Activated CD4-positive, alpha-beta T cell treated with anti-CD3 and anti-CD28 coated beads for 4 hours (primary cell): ENCODE measurements around the gene CELSR2.

Source experiments
- DNase-seq, 2 donors: peaks; one replicate each; pipeline ENCODE4 v3.0.0-alpha.2; 2020

CELSR2 gene

DNA sequence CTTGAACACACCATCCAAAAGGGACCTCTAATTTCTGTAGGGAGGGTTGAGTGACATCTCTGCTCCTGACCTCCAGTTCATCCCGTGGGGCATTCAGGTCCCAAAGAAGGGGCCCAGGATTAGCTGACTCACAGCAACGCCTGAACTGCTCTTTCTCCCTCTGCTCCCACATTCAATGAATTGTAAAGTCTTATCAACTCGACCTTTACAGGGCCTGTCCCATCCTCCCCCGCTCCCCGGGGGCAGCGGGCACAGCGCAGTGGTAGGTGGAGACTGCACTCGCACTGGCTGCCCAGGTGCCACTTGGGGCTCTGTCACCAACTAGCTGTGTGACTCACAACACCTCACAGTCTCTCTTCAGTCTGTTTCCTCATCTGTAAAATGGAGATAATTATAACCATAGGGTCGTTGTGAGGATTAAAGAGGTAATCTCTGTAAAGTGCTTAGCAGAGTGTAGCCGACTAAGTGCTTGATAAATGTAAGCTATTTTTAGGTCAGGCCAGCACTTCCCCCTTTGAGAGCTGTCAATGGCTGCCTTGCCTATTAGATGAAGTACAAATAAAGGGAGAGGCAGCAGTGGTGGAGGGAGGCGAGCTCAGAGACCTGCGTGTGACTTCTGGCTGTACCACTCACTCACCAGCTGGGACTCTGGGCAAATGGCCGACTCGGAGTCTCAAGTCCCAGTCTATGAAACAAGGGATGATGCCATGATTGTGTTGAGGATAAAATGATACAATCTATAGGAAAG lies 58.1 kb downstream of the CELSR2 start:
- DNase-seq, result no peak

DNA sequence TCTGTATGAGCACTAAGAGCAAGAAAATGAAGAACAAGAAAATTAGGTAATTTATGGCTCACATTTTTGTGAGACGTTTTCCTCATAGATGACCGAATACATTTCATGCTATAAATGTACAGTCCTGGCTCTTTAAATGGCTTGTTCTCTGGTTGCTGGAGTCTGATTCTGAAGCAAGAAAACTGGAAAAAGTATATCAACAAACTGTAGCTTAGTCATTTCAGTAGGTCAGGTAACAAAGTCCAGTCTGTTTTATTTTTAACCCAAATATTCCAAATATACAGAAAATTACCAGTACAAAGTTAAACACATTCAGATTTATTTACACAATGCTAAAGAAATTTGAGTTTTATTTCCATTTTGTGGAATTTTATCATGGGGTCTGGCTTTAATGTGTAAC lies 60.0 kb downstream of the CELSR2 start:
- no peak for DNase-seq

DNA sequence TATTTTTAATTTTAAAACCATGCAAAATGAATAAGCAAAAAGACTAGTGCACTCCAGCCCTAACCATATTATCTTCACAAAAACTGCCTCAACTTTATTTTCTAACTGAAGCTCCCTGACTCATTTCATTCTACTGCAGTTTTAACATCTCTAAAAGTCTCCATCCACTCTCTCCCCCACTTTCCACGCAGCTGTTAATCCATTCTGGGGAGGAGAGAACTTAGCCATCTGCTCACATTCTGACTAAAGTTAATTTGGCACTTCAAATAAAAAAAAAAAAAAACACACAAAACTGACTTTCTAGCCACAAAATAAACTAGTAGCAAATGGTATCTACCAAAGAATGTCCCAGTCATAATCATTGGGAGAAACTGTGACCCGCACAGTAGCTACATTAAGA lies 62.9 kb downstream of the CELSR2 start:
- DNase-seq, result no peak

DNA sequence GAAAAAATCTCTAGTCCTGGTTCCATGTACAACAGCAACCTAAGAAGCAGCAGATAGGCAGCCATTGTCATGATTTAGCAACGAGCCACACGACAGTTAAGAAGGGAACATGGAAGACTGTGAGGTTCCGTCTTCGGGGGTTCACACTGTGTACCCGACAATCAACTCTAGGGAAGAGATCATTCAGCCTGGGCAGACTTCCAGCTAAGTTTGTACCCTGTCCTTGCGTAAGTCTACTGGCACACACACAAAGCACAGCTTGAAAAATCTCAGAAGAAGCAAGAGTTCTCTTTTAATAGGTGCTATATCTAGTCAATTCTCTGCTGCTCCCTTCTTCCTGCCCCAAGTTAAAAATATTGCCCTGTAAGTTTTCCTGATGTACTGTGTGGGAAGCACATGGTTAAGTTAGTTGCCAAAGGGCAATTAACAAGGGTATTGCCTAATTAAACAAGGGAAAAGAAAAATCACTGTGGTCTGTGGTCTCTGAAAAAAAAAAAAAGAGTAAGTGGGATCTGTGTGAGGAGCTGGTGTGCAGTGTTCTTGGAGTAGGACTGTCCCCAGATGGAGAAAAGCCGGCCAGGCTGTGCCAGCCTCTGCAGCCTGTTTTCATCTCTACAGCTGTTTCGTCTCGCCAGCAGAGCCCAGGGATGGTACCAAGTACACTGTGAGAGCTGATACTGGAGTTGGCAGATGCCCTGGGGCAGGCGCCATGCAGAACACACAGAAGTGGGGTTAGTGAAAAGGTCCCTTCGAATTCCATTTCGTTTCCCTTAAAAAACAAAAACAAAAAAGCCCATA lies 63.8 kb downstream of the CELSR2 start:
- DNase-seq, result no peak

DNA sequence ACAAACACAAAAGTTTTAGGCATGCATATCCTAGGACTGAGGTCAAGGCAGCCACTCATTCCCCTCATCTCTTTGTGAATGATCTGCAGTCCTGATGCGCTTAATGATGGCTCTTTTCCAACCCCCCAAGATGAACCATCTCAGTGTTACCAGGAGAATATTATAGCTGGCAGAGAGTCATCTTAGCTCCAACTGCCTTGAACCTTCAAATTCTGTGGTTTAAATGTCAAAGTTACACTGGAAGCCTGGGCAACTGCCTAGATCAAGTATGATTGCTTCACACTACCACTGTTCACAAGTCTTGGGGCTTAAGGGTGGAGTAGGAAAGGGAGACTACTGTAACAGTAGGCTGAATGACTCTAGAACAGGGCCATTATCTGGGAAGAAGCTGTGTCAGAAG lies 65.5 kb downstream of the CELSR2 start:
- no peak for DNase-seq

DNA sequence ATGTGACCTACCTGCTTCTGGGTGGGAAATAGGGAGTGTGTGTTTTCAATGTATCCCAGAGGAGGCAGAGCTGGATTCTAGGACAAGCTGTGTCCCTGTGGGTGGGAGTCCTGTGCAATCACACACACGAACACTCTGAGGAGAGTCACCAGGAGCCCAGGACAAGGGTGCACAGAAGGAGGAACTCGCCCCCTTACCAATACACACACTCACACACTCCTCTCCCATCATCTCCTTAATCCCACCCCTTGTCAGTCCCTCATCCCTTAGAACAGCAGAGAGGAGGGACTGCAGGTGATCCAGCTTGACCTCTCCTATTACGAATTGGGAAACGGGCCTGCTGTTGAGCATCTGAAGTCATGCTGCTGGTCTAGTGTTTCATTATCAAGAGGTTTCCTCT lies 65.9 kb downstream of the CELSR2 start:
- DNase-seq, result no peak

DNA sequence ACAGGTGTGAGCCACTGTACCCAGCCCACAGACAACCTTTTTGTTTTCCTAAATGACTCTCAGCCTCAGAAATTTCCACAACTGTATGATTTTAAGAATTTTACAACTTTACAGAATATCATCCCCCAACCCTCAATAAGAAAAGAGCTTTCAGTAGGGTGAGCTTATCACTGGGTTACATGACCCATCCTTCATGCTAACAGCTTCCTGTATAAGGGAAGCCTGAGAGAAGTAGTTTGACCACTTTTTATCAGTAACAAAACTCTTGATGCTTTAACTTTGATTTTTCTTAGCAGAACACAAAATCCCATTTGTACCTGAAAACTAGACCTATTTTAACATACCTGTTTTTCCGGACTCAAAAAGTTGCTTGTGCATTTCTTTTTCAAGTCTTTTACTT lies 67.2 kb downstream of the CELSR2 start:
- no peak for DNase-seq

DNA sequence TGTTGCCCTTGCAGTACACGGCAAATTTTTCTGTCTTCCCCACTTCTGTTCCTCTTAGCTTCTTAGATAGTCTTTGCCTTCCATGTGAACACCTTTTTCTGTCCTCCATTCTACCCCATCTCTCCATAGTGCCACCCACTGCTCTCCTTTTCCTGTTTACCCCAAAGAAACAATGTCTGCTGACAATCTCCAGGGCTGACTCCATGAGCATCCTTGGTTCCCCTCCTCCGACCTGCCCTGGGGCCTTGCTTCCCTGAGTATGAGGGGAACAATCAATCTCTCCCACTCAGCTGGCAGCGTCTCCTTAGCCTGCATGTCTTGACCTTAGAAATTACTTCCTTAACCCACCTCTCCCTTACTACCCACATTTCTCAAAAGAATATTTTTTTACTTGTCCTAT lies 69.8 kb downstream of the CELSR2 start:
- no peak for DNase-seq

DNA sequence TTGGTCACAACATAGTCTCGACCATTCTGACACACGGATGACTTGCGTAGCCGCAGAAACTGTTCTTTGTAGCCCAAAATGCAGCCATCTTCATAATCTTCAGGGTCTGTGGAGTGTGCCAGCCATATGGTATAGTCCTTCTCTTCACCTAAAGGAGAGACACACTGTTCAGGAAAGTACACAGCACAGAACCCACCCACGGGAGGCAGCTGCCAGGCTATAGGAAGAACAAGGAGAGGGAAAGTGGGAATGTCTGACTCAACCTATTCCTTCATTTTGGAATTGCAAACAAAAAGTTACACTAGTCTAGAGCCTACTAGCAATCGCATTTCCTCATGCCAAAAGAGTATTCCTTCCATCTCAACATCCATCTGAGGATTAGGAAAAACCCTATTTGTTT lies 73.6 kb downstream of the CELSR2 start:
- no peak for DNase-seq
